ENCODE results near the gene AKR1C8. TPM values are rescaled to one million over a fixed set of nuclear protein-coding genes. Genes with fewer than 3 reads are reported as not detected.

AKR1C8 gene
- total RNA-seq, 2 donors from 2014 or later: not detected

DNA sequence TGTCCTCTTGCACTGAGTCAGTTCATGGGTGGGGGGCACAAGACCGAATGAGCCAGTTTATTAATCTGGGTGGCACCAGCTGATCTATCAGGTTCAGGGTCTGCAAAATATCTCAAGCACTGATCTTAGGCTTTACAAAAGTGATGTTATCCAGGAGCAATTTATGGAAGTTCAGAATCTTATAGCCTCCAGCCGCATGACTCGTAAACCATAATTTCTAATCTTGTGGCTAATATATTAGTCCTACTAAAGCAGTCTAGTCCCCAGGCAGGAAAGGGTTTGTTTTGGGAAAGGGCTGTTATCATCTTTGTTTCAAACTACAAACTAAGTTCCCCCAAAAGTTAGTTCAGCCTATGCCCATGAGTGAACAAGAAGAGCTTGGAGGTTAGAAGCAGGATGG, 33.9 kb downstream of the AKR1C8 start:
- TF ChIP-seq, protein P1, sequence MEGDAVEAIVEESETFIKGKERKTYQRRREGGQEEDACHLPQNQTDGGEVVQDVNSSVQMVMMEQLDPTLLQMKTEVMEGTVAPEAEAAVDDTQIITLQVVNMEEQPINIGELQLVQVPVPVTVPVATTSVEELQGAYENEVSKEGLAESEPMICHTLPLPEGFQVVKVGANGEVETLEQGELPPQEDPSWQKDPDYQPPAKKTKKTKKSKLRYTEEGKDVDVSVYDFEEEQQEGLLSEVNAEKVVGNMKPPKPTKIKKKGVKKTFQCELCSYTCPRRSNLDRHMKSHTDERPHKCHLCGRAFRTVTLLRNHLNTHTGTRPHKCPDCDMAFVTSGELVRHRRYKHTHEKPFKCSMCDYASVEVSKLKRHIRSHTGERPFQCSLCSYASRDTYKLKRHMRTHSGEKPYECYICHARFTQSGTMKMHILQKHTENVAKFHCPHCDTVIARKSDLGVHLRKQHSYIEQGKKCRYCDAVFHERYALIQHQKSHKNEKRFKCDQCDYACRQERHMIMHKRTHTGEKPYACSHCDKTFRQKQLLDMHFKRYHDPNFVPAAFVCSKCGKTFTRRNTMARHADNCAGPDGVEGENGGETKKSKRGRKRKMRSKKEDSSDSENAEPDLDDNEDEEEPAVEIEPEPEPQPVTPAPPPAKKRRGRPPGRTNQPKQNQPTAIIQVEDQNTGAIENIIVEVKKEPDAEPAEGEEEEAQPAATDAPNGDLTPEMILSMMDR (IDR thresholded peaks at IDR 0.05): no peak

DNA sequence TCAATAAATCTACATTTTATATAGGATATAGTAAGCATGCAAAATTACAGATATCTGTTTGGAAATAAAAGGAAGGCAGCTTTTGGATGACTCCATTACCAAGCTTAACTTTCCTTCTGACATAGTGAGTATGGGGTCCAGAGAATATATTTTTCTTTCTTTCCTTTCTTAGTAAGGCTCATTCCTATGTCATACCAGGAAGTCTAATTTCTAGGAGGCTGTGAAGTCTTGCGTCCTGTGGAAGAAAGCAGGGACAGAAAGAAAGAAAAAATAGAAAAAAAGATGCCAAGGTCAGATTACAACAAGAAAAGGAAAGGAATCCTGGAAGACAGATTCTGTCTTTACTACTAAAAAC, 36.3 kb downstream of the AKR1C8 start:
- ATAC-seq (ENCODE audit: insufficient number of reproducible peaks, low FRiP score, low read depth) (no peak), DNase-seq (ENCODE audit: low spot score) (no peak)
- Histone ChIP-seq H3K27ac (no peak overlapping the region), H3K4me1 (ENCODE audit: control insufficient read depth in 1 of 2, low read depth in 2 of 2) (no peaks in the 10 kb centered on the region), H3K4me3 (no peak overlapping the region), H3K27me3 (replicated peaks; ENCODE audit: insufficient read depth) (no peaks in the 10 kb centered on the region), H3K9me3 (no peaks in the 10 kb centered on the region), H3K36me3 (no peaks in the 10 kb centered on the region)
- TF ChIP-seq, protein P1 (IDR thresholded peaks at IDR 0.05): no peak

More for the DNA sequence above, 33.9 kb downstream of the AKR1C8 start:
- no peak for DNase-seq (ENCODE audit: low spot score)
- Histone ChIP-seq H3K27ac (no peak overlapping the region), H3K27me3 (replicated peaks; ENCODE audit: insufficient read depth) (no peaks in the 10 kb centered on the region), H3K9me3 (no peaks in the 10 kb centered on the region), H3K36me3 (no peaks in the 10 kb centered on the region), H3K4me1 (ENCODE audit: control insufficient read depth in 1 of 2, low read depth in 2 of 2) (no peaks in the 10 kb centered on the region), H3K4me3 (no peak overlapping the region)
- no peak for ATAC-seq (ENCODE audit: insufficient number of reproducible peaks, low FRiP score, low read depth)

DNA sequence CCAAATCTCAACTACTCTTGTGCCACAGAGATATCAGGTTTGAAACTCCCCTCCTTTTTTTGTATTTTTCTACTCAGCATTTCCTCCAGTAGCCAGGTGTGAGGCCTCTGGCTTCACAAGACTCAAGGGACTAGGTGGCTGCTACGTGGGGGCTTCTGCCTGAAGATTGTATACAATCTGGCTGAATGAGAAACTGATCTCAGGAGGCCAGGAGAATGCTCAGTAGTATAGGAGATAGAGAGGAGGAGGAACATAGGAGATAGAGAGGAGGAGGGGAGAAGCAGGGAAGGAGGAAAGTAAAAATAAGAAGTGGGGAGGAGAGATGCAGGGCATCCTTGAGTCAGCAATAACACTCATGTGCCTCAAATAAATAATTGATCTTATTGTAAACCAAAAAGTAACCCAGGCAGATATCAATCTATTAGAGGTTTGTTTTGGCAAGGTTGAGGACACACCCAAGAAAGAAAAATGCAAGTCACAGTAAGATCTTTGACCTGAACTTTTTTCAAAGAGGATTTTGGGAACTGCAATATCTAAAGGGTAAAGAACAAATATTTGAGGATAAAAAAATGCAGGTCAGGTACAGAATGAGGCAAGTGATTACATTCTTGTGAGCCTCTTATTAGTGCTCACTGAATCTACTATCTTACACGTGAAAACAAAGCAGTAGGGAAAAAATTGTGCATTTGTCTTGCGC, 36.8 kb downstream of the AKR1C8 start:
- H3K27ac ChIP-seq: no peak overlapping the region
- no peaks in the 10 kb centered on the region for H3K9me3 ChIP-seq
- H3K4me3 ChIP-seq: no peak overlapping the region
- ATAC-seq (ENCODE audit: insufficient number of reproducible peaks, low FRiP score, low read depth): no peak
- no peak for DNase-seq (ENCODE audit: low spot score)
- H3K4me1 ChIP-seq (ENCODE audit: control insufficient read depth in 1 of 2, low read depth in 2 of 2): no peaks in the 10 kb centered on the region
- no peaks in the 10 kb centered on the region for H3K27me3 ChIP-seq (replicated peaks; ENCODE audit: insufficient read depth)
- TF ChIP-seq, protein P1 (IDR thresholded peaks at IDR 0.05): no peak
- no peaks in the 10 kb centered on the region for H3K36me3 ChIP-seq

DNA sequence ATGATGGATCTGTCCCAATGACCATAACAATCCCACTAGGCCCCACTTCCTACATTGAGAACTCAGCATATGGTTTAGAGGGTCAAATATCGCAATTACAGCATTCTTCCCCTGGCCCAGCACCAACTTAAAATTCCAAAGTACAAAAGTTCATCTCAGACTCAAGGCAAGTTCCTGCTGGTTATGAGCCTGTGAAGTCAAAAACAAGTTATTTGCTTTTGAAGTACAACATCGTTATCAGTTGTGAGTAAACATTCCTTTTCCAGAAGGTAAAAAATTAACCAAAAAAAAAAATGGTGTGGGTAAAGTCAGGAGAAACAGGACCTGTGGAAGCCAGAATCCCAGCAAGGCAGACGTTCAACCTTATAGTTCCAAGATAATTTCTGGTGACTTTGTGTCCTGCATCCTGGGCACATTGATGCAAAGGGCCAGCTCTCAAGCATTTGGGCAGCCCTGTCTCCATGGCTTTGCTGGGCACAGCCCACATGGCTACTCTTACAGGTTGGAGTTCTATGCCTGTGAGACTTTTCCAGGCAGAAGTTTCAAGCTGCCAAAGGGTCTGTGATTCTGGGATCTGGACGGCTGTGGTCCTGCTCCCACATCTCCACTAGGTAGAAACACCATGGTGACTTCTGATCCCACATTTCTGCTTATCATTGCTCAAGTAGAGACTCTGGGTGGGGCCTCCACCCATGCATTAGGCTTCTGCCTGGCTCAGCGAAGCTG, 37.5 kb downstream of the AKR1C8 start:
- DNase-seq (ENCODE audit: low spot score) (no peak), ATAC-seq (ENCODE audit: insufficient number of reproducible peaks, low FRiP score, low read depth) (no peak)
- H3K9me3 ChIP-seq: no peaks in the 10 kb centered on the region
- H3K4me1 ChIP-seq (ENCODE audit: control insufficient read depth in 1 of 2, low read depth in 2 of 2): no peaks in the 10 kb centered on the region
- TF ChIP-seq, protein P1 (IDR thresholded peaks at IDR 0.05): no peak
- H3K36me3 ChIP-seq: no peaks in the 10 kb centered on the region
- H3K27ac ChIP-seq: no peak overlapping the region
- no peaks in the 10 kb centered on the region for H3K27me3 ChIP-seq (replicated peaks; ENCODE audit: insufficient read depth)
- H3K4me3 ChIP-seq: no peak overlapping the region

DNA sequence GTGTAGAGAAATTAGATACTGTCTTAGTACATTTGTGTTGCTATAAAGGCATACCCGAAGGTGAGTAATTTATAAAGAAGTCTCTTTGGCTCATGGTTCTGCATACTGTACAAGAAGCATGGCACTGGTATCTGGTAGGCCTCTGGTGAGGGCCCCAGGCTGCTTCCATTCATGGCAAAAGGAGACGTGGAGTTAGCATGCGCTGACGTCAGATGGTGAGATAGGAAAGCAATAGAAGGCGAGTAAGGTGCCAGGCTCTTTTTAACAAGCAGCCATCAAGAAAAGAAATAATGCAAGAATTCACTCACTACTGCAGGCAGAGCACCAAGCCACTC, 38.1 kb downstream of the AKR1C8 start:
- TF ChIP-seq, protein P1 (IDR thresholded peaks at IDR 0.05): no peak
- H3K27me3 ChIP-seq (replicated peaks; ENCODE audit: insufficient read depth): no peaks in the 10 kb centered on the region

More for the DNA sequence above, 38.1 kb downstream of the AKR1C8 start:
- ATAC-seq (ENCODE audit: insufficient number of reproducible peaks, low FRiP score, low read depth) (no peak), DNase-seq (ENCODE audit: low spot score) (no peak)
- H3K4me1 ChIP-seq (ENCODE audit: control insufficient read depth in 1 of 2, low read depth in 2 of 2): no peaks in the 10 kb centered on the region
- H3K36me3 ChIP-seq: no peaks in the 10 kb centered on the region
- H3K4me3 ChIP-seq: no peak overlapping the region
- no peaks in the 10 kb centered on the region for H3K9me3 ChIP-seq
- H3K27ac ChIP-seq: no peak overlapping the region
